ENCODE data around the gene AKNA. TPM values are rescaled to one million over a fixed set of nuclear protein-coding genes. Genes with fewer than 3 reads are reported as not detected.

Gene AKNA
- total RNA-seq, 1 experiment from 2014 or later: 36.2 TPM

DNA sequence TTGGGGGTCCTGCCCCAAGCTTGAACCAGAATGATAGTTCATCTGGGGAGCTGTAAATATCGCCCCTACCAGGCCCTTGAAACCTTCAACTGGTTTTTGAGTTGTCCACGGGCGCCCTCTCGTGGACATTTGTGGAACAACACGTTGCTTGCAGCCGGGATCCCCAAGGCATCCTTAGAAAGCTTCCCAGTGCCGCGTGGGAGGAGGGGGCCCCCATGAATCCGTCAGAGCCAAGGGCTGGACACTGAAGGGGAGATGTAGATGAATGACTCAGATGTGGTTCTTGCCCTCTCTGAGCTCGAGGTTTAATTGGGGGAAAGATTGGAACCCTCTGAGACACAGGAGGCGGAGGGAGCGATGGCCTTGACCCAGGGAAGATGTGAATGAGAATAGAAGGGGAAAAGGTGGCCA lies 96.7 kb downstream of the AKNA start:
- DNase-seq (ENCODE audit: extremely low read depth, low read depth): peak; percentile 69

DNA sequence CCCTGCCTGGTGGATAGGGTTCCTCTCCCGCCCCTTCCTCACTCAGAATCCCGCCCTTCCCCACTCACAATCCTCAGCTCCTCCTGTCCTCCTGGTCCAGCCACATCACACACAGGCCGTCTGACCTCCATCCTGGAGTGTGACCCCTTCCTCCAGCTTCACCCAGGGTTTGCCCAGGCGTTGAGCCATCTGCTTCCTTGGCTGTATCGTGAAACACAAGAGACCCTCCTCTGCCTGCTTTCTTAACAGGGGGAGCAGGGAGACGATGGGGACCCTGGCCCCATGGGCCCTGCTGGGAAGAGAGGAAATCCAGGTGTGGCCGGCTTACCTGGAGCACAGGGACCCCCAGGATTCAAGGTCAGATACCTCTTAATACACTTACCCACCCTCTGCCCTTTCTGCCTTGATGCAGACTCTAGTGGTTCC lies 97.2 kb downstream of the AKNA start:
- DNase-seq (ENCODE audit: extremely low read depth, low read depth): no peak

DNA sequence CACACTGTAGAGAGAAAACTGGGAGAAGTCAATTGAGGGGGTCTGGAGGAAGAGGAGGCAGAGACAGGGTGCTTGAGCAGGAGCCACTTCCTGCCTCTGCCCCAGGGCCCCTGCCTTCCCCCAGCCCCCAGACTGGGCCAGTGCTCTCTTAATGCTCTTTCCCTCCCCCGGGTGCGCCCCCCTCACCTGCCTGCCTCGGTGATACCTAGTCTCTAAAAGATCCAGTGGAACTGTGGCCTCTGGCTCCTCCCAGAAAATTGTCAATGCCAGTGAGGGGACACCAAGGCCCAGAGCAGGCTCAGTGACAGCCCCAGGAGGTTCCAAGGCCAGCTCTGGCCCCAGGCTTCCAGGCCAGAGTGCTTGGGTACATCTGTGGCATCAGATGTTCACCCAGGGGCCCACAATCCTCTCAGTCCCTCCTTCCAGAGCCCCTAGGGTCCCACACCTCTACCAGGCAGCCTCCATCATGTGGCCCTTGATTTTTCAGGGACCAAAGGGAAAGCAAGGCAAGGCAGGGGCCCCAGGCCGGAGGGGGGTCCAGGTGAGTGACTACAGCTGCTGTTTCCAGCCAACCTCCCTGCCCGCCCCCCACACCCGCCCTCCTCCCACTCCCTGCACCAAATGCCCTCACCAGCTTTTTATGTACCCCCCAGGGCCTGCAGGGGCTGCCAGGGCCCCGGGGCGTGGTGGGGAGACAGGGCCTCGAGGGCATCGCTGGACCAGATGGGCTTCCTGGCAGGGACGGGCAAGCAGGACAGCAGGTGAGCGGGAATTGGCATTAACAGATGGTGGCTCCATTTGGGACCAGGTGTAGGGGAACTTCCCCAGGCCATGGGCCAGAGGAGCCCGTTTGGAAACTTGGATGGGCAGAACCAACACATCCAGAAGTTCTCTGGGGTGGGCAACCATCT lies 98.0 kb downstream of the AKNA start:
- no peak for DNase-seq (ENCODE audit: extremely low read depth, low read depth)

DNA sequence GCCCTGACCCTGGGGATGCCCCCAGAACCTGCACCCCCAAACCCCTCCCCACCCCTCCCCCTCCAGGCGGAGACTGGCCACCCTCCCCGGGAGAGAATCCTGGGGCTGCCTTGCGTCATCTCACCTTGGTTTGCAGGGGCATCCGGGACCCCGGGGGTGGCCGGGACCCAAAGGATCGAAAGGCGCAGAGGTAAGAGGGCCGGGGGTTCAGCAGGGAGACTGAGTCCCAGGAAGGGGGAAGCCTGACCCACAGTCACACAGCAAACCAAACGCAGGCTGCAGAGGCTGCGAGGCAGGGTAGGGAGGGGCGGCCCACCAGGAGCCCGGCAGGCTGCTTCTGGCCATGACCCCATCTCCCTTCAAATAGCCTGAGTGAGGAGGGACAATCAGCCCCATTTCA lies 98.7 kb downstream of the AKNA start:
- DNase-seq (ENCODE audit: extremely low read depth, low read depth): no peak

DNA sequence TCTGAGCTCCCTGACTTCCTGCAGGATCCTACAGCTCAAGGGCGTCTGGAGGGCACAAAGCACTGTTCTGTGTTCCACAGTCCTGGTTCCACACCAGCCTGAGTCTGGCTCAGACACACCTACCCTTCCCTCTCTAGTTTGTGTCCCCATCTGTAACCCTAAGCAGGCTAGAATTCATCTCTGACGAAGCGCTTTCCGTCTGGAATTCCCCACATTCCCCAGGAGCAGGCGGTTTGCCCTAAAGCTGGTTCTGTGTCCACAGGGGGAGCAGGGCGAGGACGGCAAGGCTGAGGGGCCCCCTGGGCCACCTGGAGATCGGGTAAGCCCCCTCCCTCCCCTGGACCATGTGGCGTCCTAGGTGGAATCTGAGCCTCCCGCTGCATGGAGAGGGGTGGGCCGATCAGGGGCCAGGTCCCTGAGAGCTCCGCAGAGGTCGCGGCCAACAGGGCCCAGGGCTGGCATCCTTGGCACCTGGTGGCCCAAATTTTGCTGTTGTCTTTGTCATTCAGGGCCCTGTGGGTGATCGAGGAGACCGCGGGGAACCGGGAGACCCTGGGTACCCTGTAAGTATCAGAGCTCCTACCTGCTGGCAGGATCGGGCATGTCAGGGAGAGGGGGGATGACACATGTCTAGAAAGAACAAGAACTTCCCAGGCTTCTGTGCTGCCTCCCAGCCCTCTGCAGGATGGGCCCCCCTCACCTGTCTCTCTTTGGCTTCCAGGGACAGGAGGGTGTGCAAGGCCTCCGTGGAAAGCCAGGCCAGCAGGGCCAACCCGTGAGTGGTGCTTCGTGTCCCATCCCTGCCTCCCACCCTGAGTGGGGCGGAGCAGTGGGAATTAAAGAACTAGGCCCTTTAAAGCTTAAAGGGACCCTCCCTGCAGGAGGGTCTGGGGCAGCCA lies 99.3 kb downstream of the AKNA start:
- DNase-seq (ENCODE audit: extremely low read depth, low read depth): no peak

DNA sequence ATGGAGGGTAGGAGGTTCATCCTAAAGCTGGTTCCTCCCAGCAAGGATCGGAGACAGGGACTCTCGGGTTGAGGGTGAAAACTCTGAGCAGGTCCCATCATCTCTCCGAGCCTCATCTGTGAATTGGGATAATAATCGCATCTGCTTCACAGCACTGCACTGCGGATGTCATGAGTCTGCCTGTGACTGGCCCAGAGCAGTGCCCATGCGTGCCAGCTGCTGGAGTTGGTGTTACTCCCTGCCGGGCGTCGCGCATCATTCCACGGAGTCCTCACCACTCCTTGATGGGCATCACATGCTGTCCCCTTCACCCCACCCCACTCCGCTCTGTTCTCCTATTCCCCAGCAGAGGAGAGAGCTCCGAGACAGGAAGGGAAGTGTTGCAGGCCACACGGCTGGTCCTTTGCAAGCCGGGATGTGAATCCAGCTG lies 100.0 kb downstream of the AKNA start:
- no peak for DNase-seq (ENCODE audit: extremely low read depth, low read depth)

DNA sequence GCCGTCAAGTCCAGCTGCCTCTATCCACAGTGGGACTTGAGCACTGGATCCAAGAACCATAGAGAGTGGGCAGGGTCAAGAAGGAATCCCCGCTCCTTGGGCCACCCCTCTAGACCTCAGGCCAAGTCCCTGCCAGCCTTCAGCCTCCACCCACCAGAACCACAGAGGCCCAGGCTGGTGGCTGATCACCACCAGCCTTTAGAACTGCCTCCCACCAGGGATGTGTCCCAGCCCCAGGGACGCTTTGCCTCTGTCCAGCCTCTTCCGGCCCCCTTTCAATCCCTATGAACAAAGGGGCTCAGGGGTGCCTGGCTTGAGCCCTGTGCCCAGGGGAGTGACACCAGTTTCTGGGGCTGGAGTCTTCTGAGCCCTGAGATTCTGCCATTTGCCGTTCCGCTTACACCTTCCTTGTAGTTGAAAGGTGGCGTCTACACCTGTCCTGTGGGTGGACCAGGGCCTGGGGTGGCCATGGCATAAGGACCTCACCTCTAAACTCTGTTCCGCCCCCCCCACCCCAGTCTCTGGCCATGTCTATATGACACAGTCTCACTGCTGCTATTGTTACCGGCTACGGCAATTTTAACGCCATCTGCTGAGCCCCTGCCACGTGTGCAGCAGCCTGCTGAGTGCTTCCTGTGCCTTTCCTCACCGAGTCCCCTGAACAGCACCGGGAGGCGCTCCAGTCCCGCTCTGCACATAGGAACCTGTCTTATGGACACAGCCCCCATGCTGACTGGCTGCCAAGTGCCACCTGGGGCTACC lies 100.6 kb downstream of the AKNA start:
- no peak for DNase-seq (ENCODE audit: extremely low read depth, low read depth)

DNA sequence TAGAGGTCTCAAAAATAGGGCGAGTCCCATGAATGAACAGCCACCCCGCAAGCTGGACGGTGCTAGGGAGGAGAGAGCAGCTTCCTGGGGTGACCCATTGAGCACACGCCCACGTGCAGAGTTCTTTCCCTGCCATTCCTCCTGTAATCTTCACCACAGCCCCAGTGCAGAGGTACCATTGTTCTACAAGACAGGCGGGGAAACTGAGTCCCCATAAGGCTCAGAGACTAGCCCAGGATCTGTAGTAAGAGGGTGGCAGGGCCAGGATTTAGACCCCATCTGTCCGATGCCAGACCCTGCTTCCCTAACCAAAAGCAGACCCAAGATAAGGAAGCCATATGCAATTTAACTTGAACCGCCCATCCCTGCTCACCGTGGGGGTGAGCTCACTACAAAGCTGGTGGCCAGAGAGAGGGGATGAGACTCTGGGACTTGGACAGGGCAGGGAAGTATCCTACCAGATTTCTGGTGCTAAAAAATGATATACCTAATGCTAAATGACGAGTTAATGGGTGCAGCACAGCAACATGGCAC lies 101.6 kb downstream of the AKNA start:
- no peak for DNase-seq (ENCODE audit: extremely low read depth, low read depth)

DNA sequence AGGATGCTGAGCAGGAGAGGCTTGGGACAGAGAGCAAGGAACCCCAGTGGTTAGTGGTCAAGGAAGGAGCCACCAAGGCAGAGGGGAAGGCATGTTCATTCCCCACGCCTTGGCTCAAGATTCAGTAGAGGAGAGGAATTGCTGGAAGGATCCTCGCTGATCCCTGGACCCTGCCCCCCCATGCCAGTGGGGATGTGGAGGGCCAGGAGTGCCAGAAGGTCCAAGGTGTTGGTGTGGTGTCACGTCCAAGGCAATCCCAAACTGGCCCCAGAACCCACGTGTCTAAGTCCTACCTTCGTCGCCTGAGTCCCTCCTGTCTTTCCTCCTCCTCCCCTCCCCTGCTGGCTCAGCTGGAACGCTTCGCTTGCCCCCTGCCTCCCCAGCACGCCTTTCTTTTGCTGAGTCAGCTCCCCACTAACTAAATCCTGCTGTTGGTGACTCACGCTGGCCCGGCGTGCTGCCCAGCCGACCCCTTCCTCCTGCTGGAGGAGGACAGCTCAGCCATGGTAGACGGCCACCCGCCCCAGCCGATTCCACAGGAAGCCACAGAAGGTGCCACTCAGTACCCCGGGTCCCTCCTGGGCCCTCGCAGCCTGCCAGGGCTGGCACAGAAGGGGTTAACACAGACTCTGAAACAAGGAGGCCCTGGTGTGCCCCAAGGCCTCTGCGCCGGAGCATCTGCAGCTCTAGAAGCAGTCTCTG lies 102.5 kb downstream of the AKNA start:
- DNase-seq (ENCODE audit: extremely low read depth, low read depth): no peak

DNA sequence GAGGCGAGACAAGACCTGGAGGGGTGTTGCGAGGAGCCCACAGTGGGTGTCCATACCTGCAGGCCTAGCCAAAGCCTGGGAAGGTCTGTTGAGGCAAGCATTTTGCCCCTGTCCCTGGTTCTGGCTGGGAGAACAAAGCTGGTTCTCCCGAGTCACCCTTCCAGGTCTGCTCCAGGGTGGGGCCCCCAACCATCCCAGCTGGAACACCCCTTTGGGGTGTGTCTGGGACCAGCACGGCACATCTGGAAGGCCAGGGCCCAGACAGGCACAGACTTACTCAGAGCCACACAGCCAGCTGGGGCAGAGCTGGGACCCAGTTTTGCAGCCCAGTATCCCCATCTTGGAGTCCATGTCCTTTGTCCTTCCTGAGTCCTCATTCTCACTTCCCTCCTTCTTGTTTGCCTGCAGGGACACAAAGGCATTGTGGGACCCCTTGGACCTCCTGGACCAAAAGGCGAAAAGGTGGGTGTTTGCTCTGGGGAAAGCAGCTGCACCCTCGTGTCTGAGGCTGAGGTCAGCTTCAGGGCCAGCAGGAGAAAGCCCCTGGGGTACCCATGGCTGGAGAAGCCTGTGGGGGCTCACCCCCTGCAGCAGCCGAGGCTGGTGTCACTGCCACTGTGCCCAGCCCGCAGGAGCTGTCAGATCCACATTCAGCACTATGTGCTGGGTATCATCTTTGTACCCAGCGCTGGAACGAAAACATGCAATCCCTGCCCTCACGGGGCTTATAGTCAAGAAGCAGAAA lies 103.3 kb downstream of the AKNA start:
- no peak for DNase-seq (ENCODE audit: extremely low read depth, low read depth)

Other genes starting within 250 kb of the AKNA start
- 1.2 and 2.8 TPM in 2 replicates for gene COL27A1, start 232.4 kb downstream of the AKNA start, total RNA-seq (2014; rRNA removed; shearing (Covaris generic))
- gene ORM1, start 64.9 kb downstream of the AKNA start, total RNA-seq (2014; rRNA removed; shearing (Covaris generic)): not detected in 2 replicates
- not detected in 2 replicates for gene ORM2, start 58.1 kb downstream of the AKNA start, total RNA-seq (2014; rRNA removed; shearing (Covaris generic))
- 7.2 and 8.1 TPM in 2 replicates for gene WHRN, start 117.5 kb upstream of the AKNA start, total RNA-seq (2014; rRNA removed; shearing (Covaris generic))
- 157 and 164 TPM in 2 replicates for gene ATP6V1G1, start 199.8 kb upstream of the AKNA start, total RNA-seq (2014; rRNA removed; shearing (Covaris generic))
- 23.3 and 25.6 TPM in 2 replicates for gene TMEM268, start 223.3 kb upstream of the AKNA start, total RNA-seq (2014; rRNA removed; shearing (Covaris generic))